Measurements from ENCODE around the gene AATF. TPM values are rescaled to one million over a fixed set of nuclear protein-coding genes. Genes with fewer than 3 reads are reported as not detected.
A peak's percentile ranks its signal among the peaks of the same experiment; 100 is the strongest.

Gene AATF
- total and polyA plus RNA-seq, 4 experiments from 2014 or later = 52.0 to 89.4 (median 60.8) TPM

DNA sequence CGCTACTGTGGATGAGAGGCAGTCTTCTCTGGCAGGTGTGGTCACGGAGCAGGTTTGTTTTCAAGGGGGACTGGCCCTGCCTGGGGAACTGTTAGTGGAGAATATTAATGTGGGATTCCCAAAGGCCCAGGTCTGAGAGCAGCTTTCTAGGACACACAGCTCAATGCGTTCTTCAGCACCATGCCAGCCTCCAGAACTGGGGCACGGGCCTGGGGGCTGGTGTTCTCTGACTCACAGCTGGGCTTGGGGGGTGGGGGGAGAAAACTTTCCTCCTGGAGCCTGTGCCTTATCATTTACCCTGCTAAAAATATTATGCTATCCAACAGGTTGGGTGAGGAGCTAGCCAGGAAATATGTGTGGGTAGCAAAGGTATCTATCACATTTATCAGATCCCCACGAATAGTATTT is 24.9 kb upstream of the AATF start:
- ChIA-PET CTCF (ENCODE audit: partially characterized antibody) (no interaction called here), POLR2A (ENCODE audit: partially characterized antibody) (interaction anchor here (1.7 kb wide), 1 partner anchor 25 kb away, joined by 3 read pairs; the partner anchor contains the start of gene AATF)
- peaks cover 0 to 3% (median 0%) of the 10 kb centered on the region in 8 donors for H3K9me3 Mint-ChIP-seq
- H3K4me3 Mint-ChIP-seq = no peak overlapping the region
- Histone ChIP-seq H3K4me3 (ENCODE audit: low read length in 2 of 2) (no peak overlapping the region), H3K4me1 (ENCODE audit: insufficient read depth, low read length) (peaks cover 9% of the 10 kb centered on the region), H3K9me3 (ENCODE audit: control insufficient read depth in 1 of 2, low read length in 2 of 2) (no peaks in the 10 kb centered on the region), H3K27me3 (ENCODE audit: insufficient read depth, low read length) (peaks cover 4% of the 10 kb centered on the region), H3K27ac (ENCODE audit: low read depth, low read length) (no peak overlapping the region), H3K36me3 (ENCODE audit: insufficient read depth, low read length) (no peaks in the 10 kb centered on the region)
- no peak for DNase-seq
- no peaks in the 10 kb centered on the region for H3K36me3 Mint-ChIP-seq
- intact Hi-C loops (cut with micrococcal nuclease) = no loop called here
- H3K4me1 Mint-ChIP-seq = peaks cover 5 to 10% (median 8%) of the 10 kb centered on the region in 4 donors
- peaks cover 35 to 44% of the 10 kb centered on the region in 2 donors for H3K27me3 Mint-ChIP-seq
- no peak overlapping the region for H3K27ac Mint-ChIP-seq

DNA sequence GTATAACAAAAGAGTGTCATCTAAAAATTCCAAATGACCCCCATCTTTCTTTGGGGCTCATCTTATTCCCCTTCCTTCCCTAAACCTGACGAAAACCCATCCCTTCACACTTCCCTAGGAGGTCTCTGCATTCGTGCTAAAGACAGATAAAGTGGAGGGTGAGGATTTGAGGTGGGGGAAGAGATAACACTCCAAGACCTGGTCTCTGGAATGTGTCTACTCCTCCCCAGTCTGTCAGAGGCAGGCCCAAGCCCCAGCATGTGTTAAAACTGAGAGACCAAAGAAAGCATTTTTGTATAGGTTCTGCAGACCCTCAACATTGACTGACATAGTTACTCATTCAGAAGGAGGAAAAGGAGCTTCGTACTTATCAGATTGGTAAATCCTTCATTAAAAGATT is 22.5 kb upstream of the AATF start:
- no peak for DNase-seq
- H3K36me3 Mint-ChIP-seq = no peaks in the 10 kb centered on the region
- peaks cover 25% of the 10 kb centered on the region for H3K27me3 ChIP-seq (ENCODE audit: insufficient read depth, low read length)
- H3K4me3 ChIP-seq (ENCODE audit: low read length in 2 of 2) = no peak overlapping the region
- H3K36me3 ChIP-seq (ENCODE audit: insufficient read depth, low read length) = no peaks in the 10 kb centered on the region
- peaks cover 9% of the 10 kb centered on the region for H3K4me1 ChIP-seq (ENCODE audit: insufficient read depth, low read length)
- H3K27ac Mint-ChIP-seq = no peak overlapping the region
- peaks cover 5 to 13% (median 9%) of the 10 kb centered on the region in 4 donors for H3K4me1 Mint-ChIP-seq
- no peak overlapping the region for H3K4me3 Mint-ChIP-seq
- H3K27ac ChIP-seq (ENCODE audit: low read depth, low read length) = no peak overlapping the region
- ChIA-PET POLR2A (ENCODE audit: partially characterized antibody) (no interaction called here), CTCF (ENCODE audit: partially characterized antibody) (no interaction called here)
- peaks cover 42 to 56% of the 10 kb centered on the region in 2 donors for H3K27me3 Mint-ChIP-seq
- H3K9me3 Mint-ChIP-seq = peaks cover 0 to 4% (median 0%) of the 10 kb centered on the region in 8 donors
- H3K9me3 ChIP-seq (ENCODE audit: control insufficient read depth in 1 of 2, low read length in 2 of 2) = no peaks in the 10 kb centered on the region
- intact Hi-C loops (cut with micrococcal nuclease) = no loop called here

DNA sequence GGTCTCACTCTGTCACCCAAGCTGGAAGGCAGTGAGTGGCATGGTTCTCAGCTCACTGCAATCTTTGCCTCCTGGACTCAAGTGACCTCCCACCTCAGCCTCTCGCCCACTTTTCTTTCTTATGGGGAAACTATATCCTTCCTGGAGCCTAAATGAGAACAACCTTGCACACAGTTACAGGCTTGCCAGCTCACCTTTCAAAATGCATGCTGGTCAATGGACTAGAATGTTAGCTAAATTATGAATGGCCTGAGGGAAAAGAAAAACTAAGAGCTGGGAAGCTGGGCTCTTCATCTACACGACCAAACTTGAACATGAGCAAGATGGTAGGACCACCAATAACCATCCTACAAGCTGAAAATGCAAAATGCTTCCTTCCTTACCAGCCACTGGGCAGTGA is 22.1 kb upstream of the AATF start:
- H3K36me3 ChIP-seq (ENCODE audit: insufficient read depth, low read length) = no peaks in the 10 kb centered on the region
- no peak for DNase-seq
- H3K27me3 ChIP-seq (ENCODE audit: insufficient read depth, low read length) = peaks cover 30% of the 10 kb centered on the region
- no peaks in the 10 kb centered on the region for H3K36me3 Mint-ChIP-seq
- peaks cover 47 to 56% of the 10 kb centered on the region in 2 donors for H3K27me3 Mint-ChIP-seq
- CTCF ChIA-PET (ENCODE audit: partially characterized antibody) = no interaction called here
- H3K27ac ChIP-seq (ENCODE audit: low read depth, low read length) = no peak overlapping the region
- no peaks in the 10 kb centered on the region for H3K9me3 ChIP-seq (ENCODE audit: control insufficient read depth in 1 of 2, low read length in 2 of 2)
- H3K4me3 Mint-ChIP-seq = no peak overlapping the region
- H3K4me3 ChIP-seq (ENCODE audit: low read length in 2 of 2) = no peak overlapping the region
- intact Hi-C loops (cut with micrococcal nuclease) = no loop called here
- H3K27ac Mint-ChIP-seq = no peak overlapping the region
- POLR2A ChIA-PET (ENCODE audit: partially characterized antibody) = no interaction called here
- peaks cover 5 to 17% (median 12%) of the 10 kb centered on the region in 4 donors for H3K4me1 Mint-ChIP-seq
- H3K9me3 Mint-ChIP-seq = peaks cover 0 to 4% (median 0%) of the 10 kb centered on the region in 8 donors
- peaks cover 10% of the 10 kb centered on the region for H3K4me1 ChIP-seq (ENCODE audit: insufficient read depth, low read length)

DNA sequence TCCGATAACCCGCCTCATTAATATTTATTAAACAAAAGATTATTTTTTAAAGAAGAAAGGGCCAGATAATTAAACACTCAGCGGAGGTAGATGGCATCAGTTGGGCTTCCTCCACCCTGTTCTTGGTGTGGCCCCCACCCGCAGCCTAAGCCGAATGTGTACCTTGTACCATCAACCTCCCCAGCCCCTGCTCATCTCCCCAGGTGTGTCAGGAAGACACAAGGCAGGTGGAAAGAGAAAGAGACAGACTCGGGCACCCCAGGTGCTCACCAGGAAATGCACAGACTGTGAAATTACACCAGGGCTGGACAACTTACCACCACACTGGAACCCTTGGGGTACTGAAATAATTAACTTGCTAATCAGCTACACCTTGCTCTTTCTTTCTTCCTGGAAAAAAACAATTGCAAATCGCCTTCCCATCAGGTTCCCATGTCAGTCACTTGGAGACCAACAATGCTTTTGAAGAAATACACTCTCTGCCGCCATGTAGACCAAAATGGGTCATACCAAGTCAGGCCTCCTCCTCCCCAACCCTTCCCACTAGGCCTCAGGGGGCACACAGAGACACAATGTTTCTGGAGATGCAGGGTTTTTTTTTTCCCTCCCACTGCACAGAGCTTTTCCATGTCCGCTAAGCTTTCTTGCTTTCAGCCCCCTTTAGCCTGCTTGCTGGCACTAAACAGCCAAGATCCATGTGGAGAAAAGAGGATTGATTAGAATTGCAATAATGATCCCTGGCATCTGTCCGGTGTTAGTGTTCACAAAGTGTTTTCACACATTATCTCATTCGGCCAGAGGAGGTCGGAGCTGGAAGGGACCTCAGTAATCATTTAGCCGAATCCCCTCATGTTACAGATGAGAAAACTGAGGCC is 20.0 kb upstream of the AATF start:
- Histone ChIP-seq H3K36me3 (ENCODE audit: insufficient read depth, low read length) (no peaks in the 10 kb centered on the region), H3K27ac (ENCODE audit: low read depth, low read length) (no peak overlapping the region), H3K27me3 (ENCODE audit: insufficient read depth, low read length) (peaks cover 47% of the 10 kb centered on the region), H3K4me3 (ENCODE audit: low read length in 2 of 2) (no peak overlapping the region), H3K9me3 (ENCODE audit: control insufficient read depth in 1 of 2, low read length in 2 of 2) (no peaks in the 10 kb centered on the region), H3K4me1 (ENCODE audit: insufficient read depth, low read length) (peaks cover 28% of the 10 kb centered on the region)
- no peak for DNase-seq
- Mint-ChIP-seq H3K36me3 (no peaks in the 10 kb centered on the region), H3K4me3 (peak overlapping the region in 3 of 8 donors; percentile 28 to 76 (median 41)), H3K9me3 (peaks cover 0 to 5% (median 0%) of the 10 kb centered on the region in 8 donors), H3K27me3 (peaks cover 55 to 71% of the 10 kb centered on the region in 2 donors), H3K4me1 (peaks cover 20 to 37% (median 29%) of the 10 kb centered on the region in 4 donors), H3K27ac (no peak overlapping the region)
- ChIA-PET POLR2A (ENCODE audit: partially characterized antibody) (interaction anchor here (1.2 kb wide), 1 partner anchor 9 kb away, joined by 5 read pairs; the partner anchor contains the start of gene LHX1), CTCF (ENCODE audit: partially characterized antibody) (no interaction called here)
- intact Hi-C loops (cut with micrococcal nuclease) = no loop called here

DNA sequence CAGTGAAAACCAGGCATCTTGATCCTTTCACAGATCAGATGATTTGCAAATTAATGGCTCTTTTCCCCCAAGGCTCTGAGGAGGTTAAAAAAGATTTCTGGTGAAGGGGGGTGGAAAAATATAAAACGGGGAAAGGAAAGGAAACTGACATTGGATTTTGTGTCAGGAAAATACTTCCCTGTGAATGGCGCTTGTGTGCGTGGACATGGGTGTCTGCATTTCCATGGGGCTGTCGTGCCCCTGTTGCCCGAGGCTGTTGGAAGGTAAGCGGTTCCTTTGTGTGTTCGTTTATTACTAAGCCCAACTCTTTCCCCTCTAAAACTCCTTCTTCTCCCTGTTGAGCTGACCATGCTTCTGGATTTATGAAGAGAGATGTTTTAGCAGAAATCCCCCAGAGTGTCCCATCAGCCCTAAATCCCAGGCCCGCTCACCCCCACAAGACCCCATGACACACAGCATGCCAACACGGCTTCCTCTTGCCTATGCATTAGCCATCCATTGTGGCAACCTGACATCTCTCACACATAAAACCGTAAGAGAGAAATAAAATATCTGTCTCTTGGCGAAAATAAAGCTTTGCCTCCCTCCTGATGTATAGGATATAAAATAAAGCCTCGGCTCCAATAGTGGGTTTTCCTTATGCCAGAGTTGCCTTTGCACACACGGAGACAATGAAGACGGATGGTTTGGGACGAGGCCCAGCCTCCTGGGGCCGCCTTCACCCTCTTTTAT is 18.7 kb upstream of the AATF start:
- Histone ChIP-seq H3K4me3 (ENCODE audit: low read length in 2 of 2) (no peak overlapping the region), H3K36me3 (ENCODE audit: insufficient read depth, low read length) (no peaks in the 10 kb centered on the region), H3K4me1 (ENCODE audit: insufficient read depth, low read length) (peaks cover 41% of the 10 kb centered on the region), H3K27me3 (ENCODE audit: insufficient read depth, low read length) (peaks cover 59% of the 10 kb centered on the region), H3K27ac (ENCODE audit: low read depth, low read length) (no peak overlapping the region), H3K9me3 (ENCODE audit: control insufficient read depth in 1 of 2, low read length in 2 of 2) (no peaks in the 10 kb centered on the region)
- no peak for DNase-seq
- intact Hi-C loops (cut with micrococcal nuclease) = no loop called here
- CTCF ChIA-PET (ENCODE audit: partially characterized antibody) = no interaction called here
- Mint-ChIP-seq H3K27me3 (peaks cover 64 to 77% of the 10 kb centered on the region in 2 donors), H3K4me1 (peaks cover 24 to 48% (median 36%) of the 10 kb centered on the region in 4 donors), H3K36me3 (no peaks in the 10 kb centered on the region), H3K4me3 (no peak overlapping the region), H3K27ac (no peak overlapping the region), H3K9me3 (peaks cover 0 to 5% (median 0%) of the 10 kb centered on the region in 8 donors)
- POLR2A ChIA-PET (ENCODE audit: partially characterized antibody) = no interaction called here

DNA sequence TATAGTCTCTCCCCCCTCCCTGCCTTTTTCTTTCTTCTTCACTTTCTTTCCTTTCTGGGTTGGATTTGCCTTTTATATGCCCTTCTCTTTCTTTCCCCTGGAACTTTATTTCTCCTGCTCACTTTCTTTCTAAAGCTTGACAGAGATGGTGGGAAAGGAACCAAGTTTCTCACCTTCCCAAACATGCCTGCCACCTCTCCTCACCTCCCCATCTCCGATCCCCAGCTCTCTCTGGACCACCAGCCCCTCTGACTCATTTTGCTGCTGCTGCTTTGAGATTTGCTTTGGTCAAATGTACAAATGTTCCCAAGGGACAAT is 18.2 kb upstream of the AATF start:
- DNase-seq = no peak
- Histone ChIP-seq H3K9me3 (ENCODE audit: control insufficient read depth in 1 of 2, low read length in 2 of 2) (no peaks in the 10 kb centered on the region), H3K4me1 (ENCODE audit: insufficient read depth, low read length) (peaks cover 47% of the 10 kb centered on the region), H3K4me3 (ENCODE audit: low read length in 2 of 2) (no peak overlapping the region), H3K27me3 (ENCODE audit: insufficient read depth, low read length) (peaks cover 64% of the 10 kb centered on the region), H3K36me3 (ENCODE audit: insufficient read depth, low read length) (no peaks in the 10 kb centered on the region), H3K27ac (ENCODE audit: low read depth, low read length) (no peak overlapping the region)
- ChIA-PET CTCF (ENCODE audit: partially characterized antibody) (no interaction called here), POLR2A (ENCODE audit: partially characterized antibody) (no interaction called here)
- peaks cover 0 to 7% (median 0%) of the 10 kb centered on the region in 8 donors for H3K9me3 Mint-ChIP-seq
- intact Hi-C loops (cut with micrococcal nuclease) = no loop called here
- peaks cover 68 to 81% of the 10 kb centered on the region in 2 donors for H3K27me3 Mint-ChIP-seq
- H3K4me1 Mint-ChIP-seq = peaks cover 29 to 53% (median 41%) of the 10 kb centered on the region in 4 donors
- H3K4me3 Mint-ChIP-seq = no peak overlapping the region
- H3K27ac Mint-ChIP-seq = no peak overlapping the region
- no peaks in the 10 kb centered on the region for H3K36me3 Mint-ChIP-seq

DNA sequence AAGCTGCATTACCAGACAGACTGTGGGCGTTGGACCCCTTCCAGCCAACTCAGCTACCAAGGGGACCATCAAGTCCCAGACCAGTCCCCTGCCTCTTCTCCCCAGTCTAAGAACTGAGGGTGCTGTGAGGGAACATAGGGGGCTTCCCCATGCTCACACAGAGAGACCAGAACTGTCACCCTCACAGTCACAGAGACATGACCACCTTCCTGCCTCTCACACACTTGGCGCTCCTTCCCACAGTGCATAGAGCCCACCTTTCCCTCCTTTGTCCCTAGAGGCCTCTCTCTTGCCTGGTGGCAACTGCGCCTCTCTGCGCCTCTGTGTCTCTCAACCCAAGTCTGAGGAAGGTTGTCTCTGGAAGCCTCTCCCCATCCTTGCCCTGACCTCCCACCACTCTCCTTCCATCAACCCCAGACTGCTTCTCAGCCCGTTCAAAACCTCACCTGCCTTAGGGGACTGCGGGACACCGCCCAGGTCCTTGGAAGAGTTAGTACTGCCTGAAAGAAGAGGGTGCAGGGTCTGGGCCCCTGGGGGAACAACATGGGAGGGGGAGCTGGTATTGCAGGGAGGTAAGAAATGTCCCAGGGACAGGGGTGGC is 17.6 kb upstream of the AATF start:
- Mint-ChIP-seq H3K4me3 (peak overlapping the region in 2 of 8 donors; percentile 41 to 74), H3K9me3 (peaks cover 0 to 7% (median 0%) of the 10 kb centered on the region in 8 donors), H3K36me3 (no peaks in the 10 kb centered on the region), H3K27me3 (peaks cover 73 to 84% of the 10 kb centered on the region in 2 donors), H3K27ac (peak overlapping the region in 2 of 7 donors; percentile 62 to 74), H3K4me1 (peaks cover 32 to 60% (median 47%) of the 10 kb centered on the region in 4 donors)
- ChIA-PET POLR2A (ENCODE audit: partially characterized antibody) (no interaction called here), CTCF (ENCODE audit: partially characterized antibody) (no interaction called here)
- H3K36me3 ChIP-seq (ENCODE audit: insufficient read depth, low read length) = no peaks in the 10 kb centered on the region
- no peak for DNase-seq
- H3K9me3 ChIP-seq (ENCODE audit: control insufficient read depth in 1 of 2, low read length in 2 of 2) = no peaks in the 10 kb centered on the region
- peaks cover 71% of the 10 kb centered on the region for H3K27me3 ChIP-seq (ENCODE audit: insufficient read depth, low read length)
- intact Hi-C loops (cut with micrococcal nuclease) = no loop called here
- H3K4me3 ChIP-seq (ENCODE audit: low read length in 2 of 2) = no peak overlapping the region
- H3K4me1 ChIP-seq (ENCODE audit: insufficient read depth, low read length) = peaks cover 53% of the 10 kb centered on the region
- H3K27ac ChIP-seq (ENCODE audit: low read depth, low read length) = no peak overlapping the region

All from CD4-positive, alpha-beta memory T cell (primary cell).